ENCODE data around the gene ZMYM4. TPM values are rescaled to one million over a fixed set of nuclear protein-coding genes. Genes with fewer than 3 reads are reported as not detected.

Gene ZMYM4
- total RNA-seq, 1 experiment from 2014 or later, result 66.0 TPM

DNA sequence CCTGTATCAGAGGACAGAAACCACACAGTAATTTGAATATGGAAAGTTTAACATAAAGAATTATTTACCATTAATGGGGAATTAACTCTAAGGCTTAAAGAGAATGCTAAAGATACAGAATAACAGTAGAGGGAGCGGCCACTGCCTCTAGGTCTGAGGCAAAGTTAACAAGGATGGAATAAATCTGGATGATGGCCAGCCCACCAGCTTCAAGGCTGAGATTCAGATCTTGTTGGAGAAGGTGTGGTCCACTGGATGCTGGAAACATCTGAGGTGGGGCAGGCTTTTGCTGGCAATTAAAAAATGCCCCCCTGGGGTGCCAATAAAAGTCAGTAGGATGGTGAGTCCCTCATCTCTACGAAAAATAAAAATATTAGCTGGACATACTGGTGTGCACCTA lies 29.4 kb downstream of the ZMYM4 start:
- TF ChIP-seq, protein P1, sequence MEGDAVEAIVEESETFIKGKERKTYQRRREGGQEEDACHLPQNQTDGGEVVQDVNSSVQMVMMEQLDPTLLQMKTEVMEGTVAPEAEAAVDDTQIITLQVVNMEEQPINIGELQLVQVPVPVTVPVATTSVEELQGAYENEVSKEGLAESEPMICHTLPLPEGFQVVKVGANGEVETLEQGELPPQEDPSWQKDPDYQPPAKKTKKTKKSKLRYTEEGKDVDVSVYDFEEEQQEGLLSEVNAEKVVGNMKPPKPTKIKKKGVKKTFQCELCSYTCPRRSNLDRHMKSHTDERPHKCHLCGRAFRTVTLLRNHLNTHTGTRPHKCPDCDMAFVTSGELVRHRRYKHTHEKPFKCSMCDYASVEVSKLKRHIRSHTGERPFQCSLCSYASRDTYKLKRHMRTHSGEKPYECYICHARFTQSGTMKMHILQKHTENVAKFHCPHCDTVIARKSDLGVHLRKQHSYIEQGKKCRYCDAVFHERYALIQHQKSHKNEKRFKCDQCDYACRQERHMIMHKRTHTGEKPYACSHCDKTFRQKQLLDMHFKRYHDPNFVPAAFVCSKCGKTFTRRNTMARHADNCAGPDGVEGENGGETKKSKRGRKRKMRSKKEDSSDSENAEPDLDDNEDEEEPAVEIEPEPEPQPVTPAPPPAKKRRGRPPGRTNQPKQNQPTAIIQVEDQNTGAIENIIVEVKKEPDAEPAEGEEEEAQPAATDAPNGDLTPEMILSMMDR (conservative IDR thresholded peaks at IDR 0.05), result no peak
- no peaks in the 10 kb centered on the region for H4K20me1 ChIP-seq (ENCODE audit: control insufficient read depth, insufficient read depth, insufficient read length)

More for the DNA sequence above, 29.4 kb downstream of the ZMYM4 start:
- no peak overlapping the region for H4K5ac ChIP-seq (ENCODE audit: insufficient read length, low read depth, low read length)
- H3K9ac ChIP-seq (ENCODE audit: extremely low read depth, insufficient read length, low read length), result no peak overlapping the region
- Mint-ChIP-seq H3K27ac (peak overlapping the region in 1 of 3 experiments; percentile 63; a peak in 1 of 7 replicates), H3K9me3 (no peaks in the 10 kb centered on the region), H3K36me3 (ENCODE audit: insufficient read depth in 1 of 3, low read depth in 3 of 3) (peaks cover 12 to 28% (median 18%) of the 10 kb centered on the region in 3 experiments; a peak in 6 of 7 replicates), H3K4me3 (no peak overlapping the region), H3K27me3 (ENCODE audit: low read depth) (no peaks in the 10 kb centered on the region), H3K4me1 (peaks cover 2 to 3% of the 10 kb centered on the region in 2 experiments; a peak in 1 of 4 replicates)
- H2BK20ac ChIP-seq (ENCODE audit: low read depth, low read length, poor library complexity, severe bottlenecking), result no peak overlapping the region
- no peak overlapping the region for H2BK12ac ChIP-seq (ENCODE audit: insufficient read length, low read depth, low read length)
- no peak overlapping the region for H3K18ac ChIP-seq (ENCODE audit: insufficient read length, low read depth, low read length)
- peaks cover 17% of the 10 kb centered on the region for H3K79me1 ChIP-seq (ENCODE audit: insufficient read depth, low read depth, low read length, poor library complexity, severe bottlenecking)
- no peak overlapping the region for H2BK120ac ChIP-seq (ENCODE audit: low read depth, low read length, poor library complexity, severe bottlenecking)
- no peak overlapping the region for H2BK5ac ChIP-seq (ENCODE audit: insufficient read length, low read length)
- H3K27ac ChIP-seq (ENCODE audit: insufficient read length, low read depth, low read length), result no peak overlapping the region
- H3K9me3 ChIP-seq (ENCODE audit: control insufficient read depth, low read depth, low read length), result no peaks in the 10 kb centered on the region
- H4K8ac ChIP-seq (replicated peaks; ENCODE audit: insufficient read length, low read depth, low read length), result no peak overlapping the region
- H3K79me2 ChIP-seq (ENCODE audit: insufficient read depth, low read length), result peaks cover 2% of the 10 kb centered on the region; the same call in 1 of the 2 replicates
- no peak overlapping the region for H3K14ac ChIP-seq (ENCODE audit: insufficient read depth, low read length)
- no peaks in the 10 kb centered on the region for H3K27me3 ChIP-seq (ENCODE audit: insufficient read depth, low read length)
- no peak for DNase-seq
- no peak overlapping the region for H4K91ac ChIP-seq (ENCODE audit: insufficient read length, low read depth, low read length)
- no peak overlapping the region for H3K23ac ChIP-seq (ENCODE audit: insufficient read length, low read depth, low read length)
- no peak overlapping the region for H2BK15ac ChIP-seq (ENCODE audit: low read depth, low read length)
- no peaks in the 10 kb centered on the region for H3K4me1 ChIP-seq (ENCODE audit: insufficient read depth, low read length)
- H3K56ac ChIP-seq (ENCODE audit: insufficient read length, low read depth, low read length), result no peak overlapping the region
- no peaks in the 10 kb centered on the region for H3K23me2 ChIP-seq (ENCODE audit: insufficient read length, low read depth, low read length, poor library complexity, severe bottlenecking)
- no peak overlapping the region for H2AFZ ChIP-seq (ENCODE audit: low read length)
- no peak overlapping the region for H3K4me2 ChIP-seq (ENCODE audit: insufficient read depth, insufficient read length, low read length)
- H3T11ph ChIP-seq (ENCODE audit: low read length), result no peak overlapping the region
- no CpG with 5 or more reads among the region's 2 CpGs for WGBS (ENCODE audit: extremely low coverage, insufficient read length, low lambda C conversion rate)
- H3K4ac ChIP-seq (ENCODE audit: low read depth, low read length), result no peak overlapping the region
- H2AK5ac ChIP-seq (ENCODE audit: insufficient read length, low read length), result no peak overlapping the region

All from H9 (cell line).